ENCODE results near the gene XPC.

Gene XPC

GRCh38 chr3:14158370-14158769 lies 20.0 kb downstream of the XPC start:
- DNase-seq (ENCODE audit: low read depth) = no peak
- no peak for TF ChIP-seq CTCF (conservative IDR thresholded peaks at IDR 0.05; ENCODE audit: low read depth, low read length)
- no peak overlapping the region for H3K4me3 ChIP-seq (ENCODE audit: low read length)

- TF ChIP-seq CTCF (conservative IDR thresholded peaks at IDR 0.05; ENCODE audit: low read depth, low read length) = no peak
- H3K4me3 ChIP-seq (ENCODE audit: low read length) = no peak overlapping the region
- no peak for DNase-seq (ENCODE audit: low read depth)
Observed at GRCh38 chr3:14157951-14158350, 20.4 kb downstream of the XPC start.

GRCh38 chr3:14156843-14157561 lies 21.4 kb downstream of the XPC start:
- TF ChIP-seq CTCF (conservative IDR thresholded peaks at IDR 0.05; ENCODE audit: low read depth, low read length) = no peak
- no peak overlapping the region for H3K4me3 ChIP-seq (ENCODE audit: low read length)
- no peak for DNase-seq (ENCODE audit: low read depth)

- TF ChIP-seq CTCF (conservative IDR thresholded peaks at IDR 0.05; ENCODE audit: low read depth, low read length) = no peak
- H3K4me3 ChIP-seq (ENCODE audit: low read length) = no peak overlapping the region
- DNase-seq (ENCODE audit: low read depth) = no peak
Observed at GRCh38 chr3:14156201-14156600, 22.2 kb downstream of the XPC start.

- no peak for DNase-seq (ENCODE audit: low read depth)
- no peak for TF ChIP-seq CTCF (conservative IDR thresholded peaks at IDR 0.05; ENCODE audit: low read depth, low read length)
- no peak overlapping the region for H3K4me3 ChIP-seq (ENCODE audit: low read length)
Observed at GRCh38 chr3:14154895-14155440, 23.4 kb downstream of the XPC start.

GRCh38 chr3:14154276-14154675 lies 24.1 kb downstream of the XPC start:
- no peak for DNase-seq (ENCODE audit: low read depth)
- no peak for TF ChIP-seq CTCF (conservative IDR thresholded peaks at IDR 0.05; ENCODE audit: low read depth, low read length)
- H3K4me3 ChIP-seq (ENCODE audit: low read length) = no peak overlapping the region

GRCh38 chr3:14153663-14154062 lies 24.7 kb downstream of the XPC start:
- H3K4me3 ChIP-seq (ENCODE audit: low read length) = no peak overlapping the region
- no peak for DNase-seq (ENCODE audit: low read depth)
- TF ChIP-seq CTCF (conservative IDR thresholded peaks at IDR 0.05; ENCODE audit: low read depth, low read length) = no peak

Measured in retinal pigment epithelial cell (primary cell).